ENCODE measurements around the gene ZNF367.
A peak's percentile ranks its signal among the peaks of the same experiment; 100 is the strongest.

Gene ZNF367

GRCh38 chr9:96436456-96437126 is 18.4 kb upstream of the ZNF367 start:
- DNase-seq (ENCODE audit: low spot score), result no peak

- no peak for DNase-seq (ENCODE audit: low spot score)
These were observed 17.9 kb upstream of the ZNF367 start for GRCh38 chr9:96436063-96436455.

- no peak for DNase-seq (ENCODE audit: low spot score)
These were observed 17.2 kb upstream of the ZNF367 start for GRCh38 chr9:96435345-96435744.

- DNase-seq (ENCODE audit: low spot score), result no peak
These were observed 12.2 kb upstream of the ZNF367 start for GRCh38 chr9:96430377-96430776.

- no peak for DNase-seq (ENCODE audit: low spot score)
These were observed 11.6 kb upstream of the ZNF367 start for GRCh38 chr9:96429732-96430131.

GRCh38 chr9:96425500-96426169 is 7.5 kb upstream of the ZNF367 start:
- DNase-seq (ENCODE audit: low spot score), result no peak

GRCh38 chr9:96423985-96424336 is 5.8 kb upstream of the ZNF367 start:
- DNase-seq (ENCODE audit: low spot score), result no peak

GRCh38 chr9:96423322-96423984 is 5.3 kb upstream of the ZNF367 start:
- DNase-seq (ENCODE audit: low spot score), result no peak

GRCh38 chr9:96420468-96421219 is 2.5 kb upstream of the ZNF367 start:
- DNase-seq (ENCODE audit: low spot score), result peak; percentile 11

- no peak for DNase-seq (ENCODE audit: low spot score)
These were observed 1.5 kb upstream of the ZNF367 start for GRCh38 chr9:96419691-96419969.

GRCh38 chr9:96418920-96419690 is 935 bp upstream of the ZNF367 start:
- peak; percentile 79 for DNase-seq (ENCODE audit: low spot score)

- peak; percentile 48 for DNase-seq (ENCODE audit: low spot score)
These were observed 498 bp downstream of the ZNF367 start for GRCh38 chr9:96417661-96418082.

GRCh38 chr9:96417051-96417586 is 1.1 kb downstream of the ZNF367 start:
- DNase-seq (ENCODE audit: low spot score), result peak; percentile 93

- DNase-seq (ENCODE audit: low spot score), result peak; percentile 35
These were observed 4.6 kb downstream of the ZNF367 start for GRCh38 chr9:96413302-96414221.

GRCh38 chr9:96412174-96412913 is 5.8 kb downstream of the ZNF367 start:
- no peak for DNase-seq (ENCODE audit: low spot score)

GRCh38 chr9:96411129-96411838 is 6.9 kb downstream of the ZNF367 start:
- no peak for DNase-seq (ENCODE audit: low spot score)

GRCh38 chr9:96408409-96409280 is 9.5 kb downstream of the ZNF367 start:
- no peak for DNase-seq (ENCODE audit: low spot score)

Data from germinal center (tissue), 1 donor.